Astrocyte (in vitro differentiated cells and primary cell): ENCODE measurements around the gene TGFB2.

Experiments used
- EZH2 ChIP-seq: IDR thresholded peaks from 2 replicates; pipeline ENCODE4 v1.6.1; 2012; ENCODE audit warnings: mild to moderate bottlenecking, low read length, inconsistent platforms; ENCODE audit not compliant: insufficient read depth
- TF ChIP-seq, protein P1 (sequence below): IDR thresholded peaks from 2 replicates; pipeline ENCODE4 v1.5.1; 2011; ENCODE audit warnings: low read depth, mild to moderate bottlenecking, inconsistent platforms, low read length, moderate library complexity; ENCODE audit not compliant: insufficient read depth

DNA sequence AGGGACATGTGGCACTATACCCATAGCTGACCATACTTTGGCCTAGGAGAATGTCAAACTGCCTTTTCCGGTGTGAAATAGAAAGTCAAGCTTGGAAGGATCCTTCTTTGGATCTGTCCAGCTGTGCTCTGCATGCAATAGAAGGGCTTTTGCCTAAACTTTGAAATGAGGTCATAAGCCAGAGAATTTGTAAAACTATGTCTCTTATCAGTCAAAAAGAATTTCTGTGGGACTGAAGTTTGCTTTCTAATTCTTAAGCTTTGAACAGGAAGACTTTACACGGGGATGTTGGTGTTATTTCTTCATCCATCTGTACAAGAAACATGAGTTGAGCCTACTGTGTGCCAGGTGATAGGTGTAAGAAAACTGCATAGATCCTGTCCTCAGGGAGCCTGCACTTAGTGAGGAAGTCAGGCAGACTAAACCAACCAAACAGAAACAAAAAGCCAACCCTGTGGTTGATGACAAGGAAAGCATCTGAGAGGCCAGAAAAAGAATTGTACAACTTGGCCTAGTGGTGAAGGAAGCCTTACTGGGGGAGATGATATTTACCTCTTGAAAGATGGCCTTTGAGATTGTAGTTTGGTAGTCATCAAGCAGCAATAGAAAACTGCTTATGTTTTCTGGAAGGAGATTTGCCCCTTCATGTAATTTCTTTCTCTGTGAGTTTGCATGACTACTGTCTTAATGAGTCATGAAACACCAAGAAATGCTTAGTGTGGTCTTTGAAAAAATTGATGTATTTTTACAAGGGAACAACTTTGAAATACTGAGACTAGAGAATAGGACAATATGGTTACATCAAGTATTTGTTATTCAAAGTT, 24.8 kb downstream of the TGFB2 start:
- TF ChIP-seq, protein P1, sequence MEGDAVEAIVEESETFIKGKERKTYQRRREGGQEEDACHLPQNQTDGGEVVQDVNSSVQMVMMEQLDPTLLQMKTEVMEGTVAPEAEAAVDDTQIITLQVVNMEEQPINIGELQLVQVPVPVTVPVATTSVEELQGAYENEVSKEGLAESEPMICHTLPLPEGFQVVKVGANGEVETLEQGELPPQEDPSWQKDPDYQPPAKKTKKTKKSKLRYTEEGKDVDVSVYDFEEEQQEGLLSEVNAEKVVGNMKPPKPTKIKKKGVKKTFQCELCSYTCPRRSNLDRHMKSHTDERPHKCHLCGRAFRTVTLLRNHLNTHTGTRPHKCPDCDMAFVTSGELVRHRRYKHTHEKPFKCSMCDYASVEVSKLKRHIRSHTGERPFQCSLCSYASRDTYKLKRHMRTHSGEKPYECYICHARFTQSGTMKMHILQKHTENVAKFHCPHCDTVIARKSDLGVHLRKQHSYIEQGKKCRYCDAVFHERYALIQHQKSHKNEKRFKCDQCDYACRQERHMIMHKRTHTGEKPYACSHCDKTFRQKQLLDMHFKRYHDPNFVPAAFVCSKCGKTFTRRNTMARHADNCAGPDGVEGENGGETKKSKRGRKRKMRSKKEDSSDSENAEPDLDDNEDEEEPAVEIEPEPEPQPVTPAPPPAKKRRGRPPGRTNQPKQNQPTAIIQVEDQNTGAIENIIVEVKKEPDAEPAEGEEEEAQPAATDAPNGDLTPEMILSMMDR = no peak
- no peak for TF ChIP-seq EZH2
